Smooth muscle cell (in vitro differentiated cells): ENCODE results near the gene RGS10. TPM values are rescaled to one million over a fixed set of nuclear protein-coding genes. Genes with fewer than 3 reads are reported as not detected.

Source experiments
- DNase-seq: peaks from one replicate; lab custom pipeline; 2025; ENCODE audit not compliant: unreplicated experiment; lab: John Stamatoyannopoulos, UW
- H2AFZ ChIP-seq: fragments of 200-600 bp; sonication (generic); 2 replicates; pipeline ENCODE4 v1.6.0; 2016; ENCODE audit warnings: antibody characterized with exemption, low read depth, mild to moderate bottlenecking
- H3F3A ChIP-seq: fragments of 200-600 bp; sonication (generic); 2 replicates; pipeline ENCODE4 v1.6.0; 2017; ENCODE audit warnings: antibody characterized with exemption, low read depth
- H3K27ac ChIP-seq: fragments of 200-600 bp; sonication (generic); 2 replicates; pipeline ENCODE4 v1.5.1; 2016; ENCODE audit warnings: low read depth, mild to moderate bottlenecking
- H3K27me3 ChIP-seq: fragments of 200-600 bp; sonication (generic); 2 replicates; pipeline ENCODE4 v1.6.1; 2016; ENCODE audit warnings: low read depth, mild to moderate bottlenecking
- H3K36me3 ChIP-seq: fragments of 200-600 bp; sonication (generic); 2 replicates; pipeline ENCODE4 v1.5.1; 2016; ENCODE audit warnings: low read depth
- H3K4me1 ChIP-seq: fragments of 200-600 bp; sonication (generic); 2 replicates; pipeline ENCODE4 v1.5.1; 2016; ENCODE audit warnings: low read depth
- H3K4me2 ChIP-seq: fragments of 200-600 bp; sonication (generic); 2 replicates; pipeline ENCODE4 v1.6.0; 2016; ENCODE audit warnings: mild to moderate bottlenecking
- H3K4me3 ChIP-seq: fragments of 200-600 bp; sonication (generic); 2 replicates; pipeline ENCODE4 v1.5.1; 2016; ENCODE audit warnings: mild to moderate bottlenecking
- H3K79me2 ChIP-seq: fragments of 200-600 bp; sonication (generic); 2 replicates; pipeline ENCODE4 v1.6.0; 2016; ENCODE audit warnings: low read depth, mild to moderate bottlenecking
- H3K9ac ChIP-seq: fragments of 200-600 bp; sonication (generic); 2 replicates; pipeline ENCODE4 v1.6.0; 2016; ENCODE audit warnings: low read depth
- H3K9me3 ChIP-seq: fragments of 200-600 bp; sonication (generic); replicated peaks from 2 replicates; pipeline ENCODE4 v1.5.1; 2016; ENCODE audit warnings: low read depth
- H4K20me1 ChIP-seq: fragments of 200-600 bp; sonication (generic); 2 replicates; pipeline ENCODE4 v1.6.0; 2016; ENCODE audit warnings: low read depth
- WGBS: methylation state at CpG from one replicate; pipeline ENCODE4 v1.1.7; 2016; ENCODE audit warnings: low lambda C conversion rate; 5-methylcytosine and 5-hydroxymethylcytosine counted together
- polyA plus RNA-seq: library from polyadenylated mRNA; unstranded; fragments of >200 nt; fragmentation: Nextera tagmentation; extraction: Ambion mirVana; gene quantifications from 2 replicates; pipeline ENCODE4 v1.2.1, GENCODE V29; 2016
- total RNA-seq: library from RNA; depleted of rRNA; stranded (reverse); fragments of >200 nt; gene quantifications from 2 replicates; pipeline ENCODE4 v1.2.3, GENCODE V29; 2014
- TF ChIP-seq, protein P1 (sequence below): fragments of 200-600 bp; sonication (generic); IDR thresholded peaks from 2 replicates; pipeline ENCODE4 v1.5.1; 2017; ENCODE audit warnings: borderline replicate concordance, mild to moderate bottlenecking, antibody characterized with exemption; ENCODE audit not compliant: insufficient read depth, poor library complexity, severe bottlenecking

Gene RGS10
- total and polyA plus RNA-seq, 2 experiments from 2014 or later: 40.2 to 72.5 TPM

DNA sequence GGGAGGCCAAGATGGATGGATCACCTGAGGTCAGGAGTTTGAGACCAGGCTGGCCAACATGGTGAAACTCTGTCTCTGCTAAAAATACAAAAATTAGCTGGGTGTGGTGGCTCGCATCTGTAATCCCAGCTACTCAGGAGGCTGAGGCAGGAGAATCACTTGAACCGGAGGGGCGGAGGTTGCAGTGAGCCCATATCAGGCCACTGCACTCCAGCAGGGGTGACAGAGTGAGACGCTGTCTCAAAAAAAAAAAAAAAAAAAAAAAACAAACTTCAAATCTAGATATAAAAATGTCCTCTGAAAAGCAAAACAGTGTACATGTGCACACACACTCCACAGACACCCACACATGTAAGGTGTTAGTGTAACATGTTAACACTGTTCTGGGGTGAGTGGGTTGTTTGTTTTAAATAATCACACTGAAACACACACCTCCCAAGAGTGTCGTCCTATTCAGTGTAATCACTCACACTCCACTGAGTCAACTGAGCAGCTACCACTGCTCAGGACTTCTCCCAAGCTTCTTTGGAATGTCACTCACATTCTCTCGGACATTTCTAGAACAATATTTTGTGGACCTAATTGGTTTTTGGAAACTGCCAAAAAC lies 12.8 kb upstream of the RGS10 start:
- no peak overlapping the region for H2AFZ ChIP-seq
- H3K79me2 ChIP-seq: no peaks in the 10 kb centered on the region
- no peaks in the 10 kb centered on the region for H3K4me1 ChIP-seq
- H3K27ac ChIP-seq: no peak overlapping the region
- no peaks in the 10 kb centered on the region for H3K36me3 ChIP-seq
- 89% methylated on average over 5 of the region's 6 CpGs for WGBS
- no peak for DNase-seq
- TF ChIP-seq, protein P1, sequence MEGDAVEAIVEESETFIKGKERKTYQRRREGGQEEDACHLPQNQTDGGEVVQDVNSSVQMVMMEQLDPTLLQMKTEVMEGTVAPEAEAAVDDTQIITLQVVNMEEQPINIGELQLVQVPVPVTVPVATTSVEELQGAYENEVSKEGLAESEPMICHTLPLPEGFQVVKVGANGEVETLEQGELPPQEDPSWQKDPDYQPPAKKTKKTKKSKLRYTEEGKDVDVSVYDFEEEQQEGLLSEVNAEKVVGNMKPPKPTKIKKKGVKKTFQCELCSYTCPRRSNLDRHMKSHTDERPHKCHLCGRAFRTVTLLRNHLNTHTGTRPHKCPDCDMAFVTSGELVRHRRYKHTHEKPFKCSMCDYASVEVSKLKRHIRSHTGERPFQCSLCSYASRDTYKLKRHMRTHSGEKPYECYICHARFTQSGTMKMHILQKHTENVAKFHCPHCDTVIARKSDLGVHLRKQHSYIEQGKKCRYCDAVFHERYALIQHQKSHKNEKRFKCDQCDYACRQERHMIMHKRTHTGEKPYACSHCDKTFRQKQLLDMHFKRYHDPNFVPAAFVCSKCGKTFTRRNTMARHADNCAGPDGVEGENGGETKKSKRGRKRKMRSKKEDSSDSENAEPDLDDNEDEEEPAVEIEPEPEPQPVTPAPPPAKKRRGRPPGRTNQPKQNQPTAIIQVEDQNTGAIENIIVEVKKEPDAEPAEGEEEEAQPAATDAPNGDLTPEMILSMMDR: no peak
- no peaks in the 10 kb centered on the region for H4K20me1 ChIP-seq
- H3F3A ChIP-seq: no peaks in the 10 kb centered on the region
- H3K27me3 ChIP-seq: no peaks in the 10 kb centered on the region
- no peak overlapping the region for H3K4me2 ChIP-seq
- no peaks in the 10 kb centered on the region for H3K9me3 ChIP-seq
- H3K9ac ChIP-seq: no peak overlapping the region
- H3K4me3 ChIP-seq: no peak overlapping the region

DNA sequence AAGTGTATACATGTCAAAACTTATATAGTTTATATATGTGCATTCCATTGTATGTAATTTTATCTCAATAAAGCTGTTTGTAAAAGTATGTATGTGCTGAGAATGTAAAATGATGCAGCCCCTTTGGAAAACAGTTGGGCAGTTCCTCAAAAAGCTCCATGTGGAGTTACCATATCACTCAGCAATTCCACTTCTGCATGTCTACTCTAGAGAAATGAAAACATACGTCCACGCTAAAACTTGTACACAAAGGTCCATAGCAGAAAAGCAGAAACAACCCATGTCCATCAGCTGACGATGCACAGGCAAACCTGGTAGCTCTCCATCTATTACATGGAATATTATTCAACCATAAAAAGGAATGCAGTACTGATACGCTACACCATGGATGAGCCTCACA lies 8.3 kb upstream of the RGS10 start:
- Histone ChIP-seq H3F3A (no peaks in the 10 kb centered on the region), H4K20me1 (no peaks in the 10 kb centered on the region), H3K36me3 (no peaks in the 10 kb centered on the region), H3K4me1 (no peaks in the 10 kb centered on the region), H3K79me2 (no peaks in the 10 kb centered on the region), H3K9ac (no peak overlapping the region), H3K4me3 (no peak overlapping the region), H3K4me2 (no peak overlapping the region), H3K9me3 (no peaks in the 10 kb centered on the region), H3K27ac (no peak overlapping the region), H2AFZ (no peak overlapping the region), H3K27me3 (peaks cover 6% of the 10 kb centered on the region)
- TF ChIP-seq, protein P1: no peak
- WGBS: 96% methylated on average over 4 of the region's 4 CpGs
- DNase-seq: no peak

DNA sequence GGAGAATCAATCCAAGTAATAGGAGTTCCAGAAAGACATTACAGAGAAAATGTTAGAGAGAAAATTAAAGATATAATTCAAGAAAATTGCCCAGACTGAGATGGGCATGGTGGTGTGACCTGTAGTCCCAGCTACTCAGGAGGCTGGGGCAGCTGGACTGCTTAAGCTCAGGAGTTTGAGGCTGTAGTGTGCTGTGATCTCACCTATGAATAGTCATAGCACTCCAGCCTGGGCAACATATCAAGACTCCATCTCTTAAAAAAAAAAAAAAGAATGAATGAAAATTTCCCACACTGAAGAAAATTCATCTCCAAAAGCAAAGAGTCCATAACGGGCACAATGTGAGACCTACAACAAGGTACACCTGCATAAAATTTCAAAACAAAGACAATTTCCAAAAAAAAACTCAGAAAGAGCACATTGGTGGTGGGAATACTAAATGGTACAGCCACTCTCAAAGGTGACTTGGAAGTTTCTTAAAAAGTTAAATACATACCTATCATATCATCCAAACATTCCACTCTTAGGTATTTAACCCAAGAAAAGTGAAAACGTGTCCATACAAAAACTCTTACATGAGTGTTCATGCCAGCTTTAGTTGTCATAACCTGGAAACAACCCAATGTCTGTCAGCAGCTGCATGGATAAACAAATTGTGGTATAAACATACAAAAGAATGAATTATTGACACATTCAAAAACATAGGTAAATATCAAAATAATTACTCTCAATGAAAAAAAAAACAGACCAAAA lies 6.9 kb upstream of the RGS10 start:
- H3K4me3 ChIP-seq: no peak overlapping the region
- H3K36me3 ChIP-seq: no peaks in the 10 kb centered on the region
- H3K9me3 ChIP-seq: no peaks in the 10 kb centered on the region
- H4K20me1 ChIP-seq: no peaks in the 10 kb centered on the region
- no peaks in the 10 kb centered on the region for H3F3A ChIP-seq
- WGBS: 86% methylated on average over 2 of the region's 2 CpGs
- TF ChIP-seq, protein P1: no peak
- no peaks in the 10 kb centered on the region for H3K4me1 ChIP-seq
- no peak overlapping the region for H3K27ac ChIP-seq
- peaks cover 6% of the 10 kb centered on the region for H3K27me3 ChIP-seq
- H3K79me2 ChIP-seq: no peaks in the 10 kb centered on the region
- H3K9ac ChIP-seq: no peak overlapping the region
- H2AFZ ChIP-seq: no peak overlapping the region
- H3K4me2 ChIP-seq: no peak overlapping the region
- DNase-seq: no peak
